ENCODE measurements around the gene TRMO. TPM values are rescaled to one million over a fixed set of nuclear protein-coding genes. Genes with fewer than 3 reads are reported as not detected.
"Not testable (repeated sequence)": the region's sequence is repeated elsewhere in the genome, so short reads cannot be mapped to it uniquely, and the experiment has no call there.

The TRMO gene
- total RNA-seq, 1 donor from 2014 or later = 17.3 TPM

DNA sequence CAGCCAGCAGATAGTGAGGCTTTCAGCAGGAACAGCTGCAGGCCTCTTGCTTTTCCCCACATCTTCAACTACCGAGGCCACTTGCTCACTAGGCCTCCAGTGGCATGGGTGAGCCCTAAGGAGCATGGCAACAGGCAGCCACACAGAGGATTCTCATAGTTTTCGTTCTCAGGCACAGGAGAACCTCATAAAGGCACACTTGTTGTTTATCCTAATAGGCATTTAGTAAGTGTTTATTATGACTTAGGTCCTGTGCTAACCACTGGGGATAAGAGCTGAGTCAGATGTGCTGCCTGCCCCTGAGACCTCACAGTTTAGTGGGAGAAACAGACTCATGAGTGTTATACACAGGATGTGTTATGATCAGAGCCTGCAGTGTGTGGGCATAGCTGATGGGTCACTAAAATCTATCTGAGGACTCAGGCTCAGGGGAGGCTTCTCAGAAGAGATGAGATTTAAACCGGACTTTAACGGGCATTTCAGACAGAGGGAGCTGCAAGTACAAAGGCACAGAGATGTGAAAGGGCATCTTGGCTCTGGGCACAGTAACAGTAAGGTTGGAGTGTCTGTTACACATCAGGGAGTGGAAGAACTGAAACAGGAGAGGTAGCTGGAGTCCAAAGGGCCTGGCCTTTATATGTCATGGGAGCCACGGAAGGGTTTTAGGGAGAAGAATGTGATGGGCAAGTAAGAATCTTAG, 36.7 kb upstream of the TRMO start:
- no peaks in the 10 kb centered on the region for H3K36me3 ChIP-seq
- ATAC-seq (no peak), DNase-seq (no peak)

GRCh38 chr9:97956331-97956730, 34.0 kb upstream of the TRMO start:
- Histone ChIP-seq H3K27ac (no peak overlapping the region), H3K27me3 (no peaks in the 10 kb centered on the region), H3K4me1 (no peaks in the 10 kb centered on the region), H3K36me3 (no peaks in the 10 kb centered on the region), H3K4me3 (no peak overlapping the region), H3K9me3 (no peaks in the 10 kb centered on the region)
- ATAC-seq (no peak), DNase-seq (no peak)
- TF ChIP-seq, protein P1, sequence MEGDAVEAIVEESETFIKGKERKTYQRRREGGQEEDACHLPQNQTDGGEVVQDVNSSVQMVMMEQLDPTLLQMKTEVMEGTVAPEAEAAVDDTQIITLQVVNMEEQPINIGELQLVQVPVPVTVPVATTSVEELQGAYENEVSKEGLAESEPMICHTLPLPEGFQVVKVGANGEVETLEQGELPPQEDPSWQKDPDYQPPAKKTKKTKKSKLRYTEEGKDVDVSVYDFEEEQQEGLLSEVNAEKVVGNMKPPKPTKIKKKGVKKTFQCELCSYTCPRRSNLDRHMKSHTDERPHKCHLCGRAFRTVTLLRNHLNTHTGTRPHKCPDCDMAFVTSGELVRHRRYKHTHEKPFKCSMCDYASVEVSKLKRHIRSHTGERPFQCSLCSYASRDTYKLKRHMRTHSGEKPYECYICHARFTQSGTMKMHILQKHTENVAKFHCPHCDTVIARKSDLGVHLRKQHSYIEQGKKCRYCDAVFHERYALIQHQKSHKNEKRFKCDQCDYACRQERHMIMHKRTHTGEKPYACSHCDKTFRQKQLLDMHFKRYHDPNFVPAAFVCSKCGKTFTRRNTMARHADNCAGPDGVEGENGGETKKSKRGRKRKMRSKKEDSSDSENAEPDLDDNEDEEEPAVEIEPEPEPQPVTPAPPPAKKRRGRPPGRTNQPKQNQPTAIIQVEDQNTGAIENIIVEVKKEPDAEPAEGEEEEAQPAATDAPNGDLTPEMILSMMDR (IDR thresholded peaks at IDR 0.05) = no peak
- intact Hi-C loops (cut with DNase I) = no loop called here

More for the DNA sequence above, 36.7 kb upstream of the TRMO start:
- Histone ChIP-seq H3K27ac (no peak overlapping the region), H3K27me3 (no peaks in the 10 kb centered on the region), H3K9me3 (no peaks in the 10 kb centered on the region), H3K4me3 (no peak overlapping the region), H3K4me1 (no peaks in the 10 kb centered on the region)
- intact Hi-C loops (cut with DNase I) = no loop called here
- TF ChIP-seq, protein P1 (IDR thresholded peaks at IDR 0.05) = no peak

DNA sequence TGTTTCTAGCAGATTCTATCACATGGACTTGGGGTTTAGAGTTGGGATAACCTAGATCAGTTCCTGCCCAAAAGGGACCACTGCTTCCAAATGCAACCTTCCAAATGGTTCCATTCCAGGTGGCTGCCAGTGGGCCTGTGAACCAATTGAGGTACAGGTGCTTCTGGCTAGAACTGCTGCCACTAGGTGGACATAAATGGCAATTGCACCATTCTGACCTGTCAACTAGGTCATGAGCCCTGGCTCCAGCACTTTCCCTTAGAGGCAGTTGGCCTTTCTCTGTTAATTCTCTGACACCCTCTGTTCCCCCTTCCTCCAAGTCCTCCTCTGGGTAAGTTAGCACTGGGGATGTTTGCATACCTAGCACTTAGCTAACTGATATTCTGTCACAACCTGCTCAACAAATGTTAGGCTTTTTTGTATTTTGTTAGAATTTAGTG, 32.3 kb upstream of the TRMO start:
- TF ChIP-seq, protein P1 (IDR thresholded peaks at IDR 0.05) = peak; percentile 59
- Histone ChIP-seq H3K36me3 (no peaks in the 10 kb centered on the region), H3K27me3 (no peaks in the 10 kb centered on the region), H3K4me3 (no peak overlapping the region), H3K27ac (no peak overlapping the region), H3K4me1 (no peaks in the 10 kb centered on the region), H3K9me3 (no peaks in the 10 kb centered on the region)
- ATAC-seq = peak; percentile 90
- DNase-seq = no peak
- intact Hi-C loops (cut with DNase I) = no loop called here

GRCh38 chr9:97950873-97951272, 28.6 kb upstream of the TRMO start:
- H3K9me3 ChIP-seq; H3K4me1 ChIP-seq; H3K27me3 ChIP-seq; H3K4me3 ChIP-seq; H3K36me3 ChIP-seq; intact Hi-C loops (cut with DNase I); ATAC-seq; DNase-seq; H3K27ac ChIP-seq: not testable (repeated sequence)

- H3K27me3 ChIP-seq; DNase-seq; H3K4me1 ChIP-seq; H3K4me3 ChIP-seq; intact Hi-C loops (cut with DNase I); H3K27ac ChIP-seq; H3K36me3 ChIP-seq; ATAC-seq; H3K9me3 ChIP-seq: not testable (repeated sequence)
These were observed 24.8 kb upstream of the TRMO start for GRCh38 chr9:97947094-97947493.

- not testable (repeated sequence) for H3K27me3 ChIP-seq
These were observed 23.2 kb upstream of the TRMO start for GRCh38 chr9:97945470-97945869.

DNA sequence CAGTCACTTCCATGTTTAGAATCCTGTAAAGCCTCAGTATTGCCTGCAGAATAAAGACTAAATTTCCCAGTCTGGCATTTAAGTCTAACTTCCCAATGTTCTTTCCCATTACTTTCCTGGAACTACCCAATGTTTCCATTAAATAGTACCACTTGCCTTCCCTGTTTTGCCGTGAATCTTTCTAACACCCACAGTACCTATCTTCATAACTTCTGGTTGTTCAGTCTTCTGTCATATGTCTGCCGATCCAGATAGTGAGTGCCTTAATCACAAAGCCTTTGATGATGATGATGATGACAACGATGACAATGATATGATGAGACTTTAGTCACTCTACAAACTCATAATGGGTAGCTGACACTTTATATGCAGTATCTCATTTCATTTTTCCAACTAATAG, 22.3 kb upstream of the TRMO start:
- intact Hi-C loops (cut with DNase I) = no loop called here

More at GRCh38 chr9:97945470-97945869, 23.2 kb upstream of the TRMO start:
- H3K4me3 ChIP-seq; H3K4me1 ChIP-seq; ATAC-seq; H3K27ac ChIP-seq; H3K9me3 ChIP-seq; H3K36me3 ChIP-seq; intact Hi-C loops (cut with DNase I); DNase-seq: not testable (repeated sequence)

More for the DNA sequence above, 22.3 kb upstream of the TRMO start:
- TF ChIP-seq, protein P1 (IDR thresholded peaks at IDR 0.05) = no peak
- H3K36me3 ChIP-seq = no peaks in the 10 kb centered on the region
- H3K4me1 ChIP-seq = no peaks in the 10 kb centered on the region
- H3K27ac ChIP-seq = no peak overlapping the region
- peaks cover 6% of the 10 kb centered on the region for H3K27me3 ChIP-seq
- ATAC-seq (no peak), DNase-seq (no peak)
- no peaks in the 10 kb centered on the region for H3K9me3 ChIP-seq
- no peak overlapping the region for H3K4me3 ChIP-seq

Measured in upper lobe of right lung (tissue), 1 donor.